Stimulated activated CD8-positive, alpha-beta memory T cell treated with anti-CD3 and anti-CD28 coated beads, Interleukin-15, amount 100 ng/mL, for 1 hour (primary cell): ENCODE measurements around the gene TOMM34.

Source experiments
- DNase-seq: peaks from one replicate; pipeline ENCODE4 v3.0.0-alpha.2; 2020; ENCODE audit warnings: low read depth

Gene TOMM34

GRCh38 chr20:44962483-44962882 is 2.3 kb upstream of the TOMM34 start:
- DNase-seq: no peak

- no peak for DNase-seq
Observed at GRCh38 chr20:44961870-44962267, 1.7 kb upstream of the TOMM34 start.

GRCh38 chr20:44961011-44961869 is 1.0 kb upstream of the TOMM34 start:
- DNase-seq: no peak

GRCh38 chr20:44959638-44960102 is 527 bp downstream of the TOMM34 start:
- peak; percentile 40 for DNase-seq

- DNase-seq: no peak
Observed at GRCh38 chr20:44959082-44959637, 1.0 kb downstream of the TOMM34 start.

- DNase-seq: no peak
Observed at GRCh38 chr20:44958276-44958675, 1.9 kb downstream of the TOMM34 start.

- DNase-seq: no peak
Observed at GRCh38 chr20:44956410-44956809, 3.8 kb downstream of the TOMM34 start.

- DNase-seq: no peak
Observed at GRCh38 chr20:44955270-44955669, 4.9 kb downstream of the TOMM34 start.

- DNase-seq: no peak
Observed at GRCh38 chr20:44954211-44954610, 6.0 kb downstream of the TOMM34 start.

GRCh38 chr20:44952731-44953130 is 7.5 kb downstream of the TOMM34 start:
- DNase-seq: no peak

GRCh38 chr20:44950368-44950767 is 9.8 kb downstream of the TOMM34 start:
- no peak for DNase-seq

GRCh38 chr20:44948513-44948912 is 11.7 kb downstream of the TOMM34 start:
- no peak for DNase-seq

GRCh38 chr20:44948107-44948506 is 12.1 kb downstream of the TOMM34 start:
- DNase-seq: no peak

GRCh38 chr20:44946271-44946852 is 13.8 kb downstream of the TOMM34 start:
- DNase-seq: no peak

GRCh38 chr20:44945261-44945660 is 14.9 kb downstream of the TOMM34 start:
- DNase-seq: no peak

- no peak for DNase-seq
Observed at GRCh38 chr20:44943828-44944227, 16.4 kb downstream of the TOMM34 start.

GRCh38 chr20:44942264-44942973 is 17.8 kb downstream of the TOMM34 start:
- DNase-seq: no peak

- no peak for DNase-seq
Observed at GRCh38 chr20:44941120-44941691, 19.0 kb downstream of the TOMM34 start.

GRCh38 chr20:44938637-44939036 is 21.6 kb downstream of the TOMM34 start:
- no peak for DNase-seq

GRCh38 chr20:44936510-44936909 is 23.7 kb downstream of the TOMM34 start:
- DNase-seq: no peak

GRCh38 chr20:44932916-44933315 is 27.3 kb downstream of the TOMM34 start:
- no peak for DNase-seq

- no peak for DNase-seq
Observed at GRCh38 chr20:44931911-44932310, 28.3 kb downstream of the TOMM34 start.
